Measurements from ENCODE around the gene STAT5B. TPM values are rescaled to one million over a fixed set of nuclear protein-coding genes. Genes with fewer than 3 reads are reported as not detected.

The STAT5B gene
- 14.0 and 18.5 TPM in 2 replicates for total RNA-seq

GRCh38 chr17:42276359-42276608 is at the start of gene STAT5B:
Gene STAT5B, minus strand, starts transcription at chr17:42276391. Its CDS starts 44,264 bp downstream, at chr17:42232127.

GRCh38 chr17:42287977-42288802 is 12.0 kb upstream of the STAT5B start, which contains the start of gene STAT5A:
Gene STAT5A, plus strand, starts transcription at chr17:42288498. Its CDS starts 914 bp downstream, at chr17:42289412.

GRCh38 chr17:42193969-42194899 is 82.0 kb downstream of the STAT5B start, which contains the start of gene GHDC:
Gene GHDC, minus strand, starts transcription at chr17:42194494. Its CDS starts 913 bp downstream, at chr17:42193581.

GRCh38 chr17:42184713-42185620 is 91.2 kb downstream of the STAT5B start, which contains the start of gene HCRT:
Gene HCRT, minus strand, starts transcription at chr17:42185452. Its CDS starts 87 bp downstream, at chr17:42185365.

GRCh38 chr17:42180922-42181850 is 95.0 kb downstream of the STAT5B start, which contains the start of gene KCNH4:
Gene KCNH4, minus strand, starts transcription at chr17:42181142. Its CDS starts 197 bp downstream, at chr17:42180945.

Other genes starting within 250 kb of the STAT5B start
- gene C17orf113, start 225.8 kb downstream of the STAT5B start, total RNA-seq = 0.64 and 0.68 TPM in 2 replicates
- gene ZNF385C, start 177.9 kb downstream of the STAT5B start, total RNA-seq = 0.34 and 0.43 TPM in 2 replicates
- 7.2 and 10.9 TPM in 2 replicates for gene DHX58, start 163.7 kb downstream of the STAT5B start, total RNA-seq
- gene KAT2A, start 155.0 kb downstream of the STAT5B start, total RNA-seq = 7.9 and 23.3 TPM in 2 replicates
- not detected in 2 replicates for gene HSPB9, start 153.6 kb downstream of the STAT5B start, total RNA-seq
- gene RAB5C, start 121.4 kb downstream of the STAT5B start, total RNA-seq = 70.7 and 97.2 TPM in 2 replicates
- not detected in 2 replicates for gene KCNH4, start 95.2 kb downstream of the STAT5B start, total RNA-seq
- not detected in 2 replicates for gene HCRT, start 90.9 kb downstream of the STAT5B start, total RNA-seq
- gene GHDC, start 81.9 kb downstream of the STAT5B start, total RNA-seq = 3.8 and 11.4 TPM in 2 replicates
- 0.68 and 3.7 TPM in 2 replicates for gene STAT5A, start 12.1 kb upstream of the STAT5B start, total RNA-seq
- 59.5 and 169 TPM in 2 replicates for gene STAT3, start 112.1 kb upstream of the STAT5B start, total RNA-seq
- gene CAVIN1, start 146.9 kb upstream of the STAT5B start, total RNA-seq = 97.4 and 146 TPM in 2 replicates
- 24.9 and 59.1 TPM in 2 replicates for gene ATP6V0A1, start 182.5 kb upstream of the STAT5B start, total RNA-seq

Measured in nasal cavity respiratory epithelium epithelial cell of viscerocranial mucosa (primary cell).